ENCODE measurements around the gene PDZD2. TPM values are rescaled to one million over a fixed set of nuclear protein-coding genes. Genes with fewer than 3 reads are reported as not detected.
A peak's percentile ranks its signal among the peaks of the same experiment; 100 is the strongest.

The PDZD2 gene
- total RNA-seq, 1 donor from 2014 or later, result 70.9 TPM

DNA sequence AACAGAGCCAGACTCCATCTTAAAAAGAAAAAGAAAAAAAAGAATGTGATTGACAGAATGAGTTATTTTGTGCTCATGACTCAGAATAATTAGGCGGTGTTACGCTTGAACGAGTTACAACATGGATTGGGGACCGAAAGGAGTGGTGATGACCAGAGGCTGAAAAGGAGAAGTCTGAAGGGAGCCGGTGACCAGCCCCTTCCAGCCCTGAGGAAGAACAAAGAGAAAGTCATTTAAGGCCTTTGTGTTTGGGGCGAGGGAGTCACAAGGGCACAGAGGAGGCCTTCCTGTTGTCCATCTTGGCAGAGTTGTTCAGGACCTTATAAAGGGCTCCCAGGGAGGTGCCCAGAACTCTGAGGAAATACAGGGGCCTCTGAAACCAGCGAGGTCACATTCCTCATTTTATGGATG lies 403.6 kb downstream of the PDZD2 start:
- ATAC-seq, result peak; percentile 55
- no peaks in the 10 kb centered on the region for H3K36me3 ChIP-seq
- H3K27ac ChIP-seq, result no peak overlapping the region
- TF ChIP-seq CTCF (IDR thresholded peaks at IDR 0.05), result no peak
- no peak for DNase-seq
- H3K4me1 ChIP-seq, result peaks cover 15% of the 10 kb centered on the region
- H3K27me3 ChIP-seq, result no peaks in the 10 kb centered on the region
- intact Hi-C loops (cut with DNase I), result no loop called here
- H3K4me3 ChIP-seq, result no peak overlapping the region
- no peaks in the 10 kb centered on the region for H3K9me3 ChIP-seq

DNA sequence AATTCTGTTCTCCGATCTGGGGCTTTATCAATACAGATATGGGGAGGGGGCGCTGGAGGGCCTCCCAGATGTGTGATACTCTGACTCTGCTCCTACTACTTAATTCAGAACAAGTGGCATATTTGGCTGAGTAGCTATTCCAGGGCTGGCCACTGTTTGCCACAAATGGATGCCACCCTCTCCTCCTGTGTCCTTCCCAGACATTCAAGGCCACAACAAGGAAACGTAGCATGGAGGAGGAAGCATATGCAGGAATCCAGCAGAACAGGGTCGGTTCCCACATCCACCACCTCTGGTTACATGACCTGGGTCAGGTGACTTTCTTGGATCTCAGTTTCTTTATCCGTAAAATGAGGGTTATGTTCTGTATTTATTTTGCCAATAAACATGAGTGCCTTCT lies 404.2 kb downstream of the PDZD2 start:
- peak; percentile 16 for ATAC-seq
- no peak overlapping the region for H3K4me3 ChIP-seq
- H3K27me3 ChIP-seq, result no peaks in the 10 kb centered on the region
- no peaks in the 10 kb centered on the region for H3K9me3 ChIP-seq
- no peak for DNase-seq
- intact Hi-C loops (cut with DNase I), result no loop called here
- no peaks in the 10 kb centered on the region for H3K36me3 ChIP-seq
- H3K27ac ChIP-seq, result no peak overlapping the region
- H3K4me1 ChIP-seq, result peaks cover 15% of the 10 kb centered on the region
- TF ChIP-seq CTCF (IDR thresholded peaks at IDR 0.05), result no peak

DNA sequence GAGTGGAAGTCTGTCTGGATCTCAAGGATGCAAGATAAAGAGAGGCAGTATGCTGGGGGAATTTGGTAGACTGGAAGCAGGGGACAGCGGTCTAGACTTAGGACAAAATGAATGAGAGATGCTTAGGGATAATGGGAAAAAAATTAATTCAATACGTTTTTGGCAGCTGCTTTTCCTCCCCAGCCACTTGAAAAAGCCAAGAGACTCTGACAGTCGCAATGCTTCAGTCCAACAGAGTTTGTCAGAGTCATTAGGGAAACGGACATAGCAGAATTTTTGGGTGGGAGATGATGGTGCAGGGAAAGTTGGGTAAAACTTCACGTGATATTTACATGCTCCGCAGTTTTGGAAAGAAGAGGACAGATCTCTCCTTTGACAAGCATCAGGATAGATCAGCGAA lies 405.5 kb downstream of the PDZD2 start:
- no peak overlapping the region for H3K4me3 ChIP-seq
- no peaks in the 10 kb centered on the region for H3K9me3 ChIP-seq
- peaks cover 15% of the 10 kb centered on the region for H3K4me1 ChIP-seq
- peak; percentile 10 for ATAC-seq
- no peak overlapping the region for H3K27ac ChIP-seq
- DNase-seq, result no peak
- TF ChIP-seq CTCF (IDR thresholded peaks at IDR 0.05), result no peak
- H3K27me3 ChIP-seq, result no peaks in the 10 kb centered on the region
- no peaks in the 10 kb centered on the region for H3K36me3 ChIP-seq
- intact Hi-C loops (cut with DNase I), result no loop called here

DNA sequence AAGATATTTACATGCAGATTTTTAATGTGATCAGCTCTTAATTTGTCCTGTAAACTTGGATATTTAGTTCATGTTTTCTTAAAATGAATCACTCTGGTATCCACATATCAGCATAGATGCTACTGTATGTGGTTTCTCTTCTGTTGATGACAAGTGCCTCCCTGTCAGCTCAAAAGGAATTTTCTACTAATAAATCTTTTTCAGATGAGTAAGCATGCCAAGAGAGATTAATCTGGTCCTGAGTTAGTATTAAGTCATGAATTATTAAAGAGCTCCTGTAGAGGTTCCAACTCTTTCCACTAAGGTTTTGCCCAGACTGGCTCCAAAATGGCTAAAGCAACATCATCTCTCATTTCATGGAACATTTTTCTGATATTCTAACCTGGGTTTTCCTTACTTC lies 406.0 kb downstream of the PDZD2 start:
- no peak for TF ChIP-seq CTCF (IDR thresholded peaks at IDR 0.05)
- Histone ChIP-seq H3K36me3 (no peaks in the 10 kb centered on the region), H3K27me3 (no peaks in the 10 kb centered on the region), H3K9me3 (no peaks in the 10 kb centered on the region), H3K27ac (no peak overlapping the region), H3K4me1 (peaks cover 15% of the 10 kb centered on the region), H3K4me3 (no peak overlapping the region)
- ATAC-seq (no peak), DNase-seq (no peak)
- intact Hi-C loops (cut with DNase I), result no loop called here

- H3K9me3 ChIP-seq, result no peaks in the 10 kb centered on the region
- TF ChIP-seq CTCF (IDR thresholded peaks at IDR 0.05), result no peak
- peaks cover 15% of the 10 kb centered on the region for H3K4me1 ChIP-seq
- ATAC-seq (no peak), DNase-seq (no peak)
- no peak overlapping the region for H3K4me3 ChIP-seq
- no peaks in the 10 kb centered on the region for H3K27me3 ChIP-seq
- H3K36me3 ChIP-seq, result no peaks in the 10 kb centered on the region
- H3K27ac ChIP-seq, result no peak overlapping the region
- intact Hi-C loops (cut with DNase I), result no loop called here
Observed at GRCh38 chr5:32047056-32047455, 408.1 kb downstream of the PDZD2 start.

- H3K36me3 ChIP-seq, result peaks cover 20% of the 10 kb centered on the region
Observed at GRCh38 chr5:32051796-32052195, 412.9 kb downstream of the PDZD2 start.

More at GRCh38 chr5:32051796-32052195, 412.9 kb downstream of the PDZD2 start:
- ATAC-seq (no peak), DNase-seq (no peak)
- intact Hi-C loops (cut with DNase I), result no loop called here
- Histone ChIP-seq H3K4me1 (peaks cover 6% of the 10 kb centered on the region), H3K27me3 (no peaks in the 10 kb centered on the region), H3K9me3 (no peaks in the 10 kb centered on the region), H3K4me3 (no peak overlapping the region), H3K27ac (no peak overlapping the region)
- no peak for TF ChIP-seq CTCF (IDR thresholded peaks at IDR 0.05)

All from upper lobe of right lung (tissue), 1 donor.